Measurements from ENCODE around the gene DCST2.

GRCh38 chr1:155012776-155013602 is 20.6 kb downstream of the DCST2 start:
- TF ChIP-seq EP300 (IDR thresholded peaks at IDR 0.05) (no peak), MAFK (IDR thresholded peaks at IDR 0.05; ENCODE audit: partially characterized antibody) (no peak), CTCF (IDR thresholded peaks at IDR 0.05) (no peak), POLR2AphosphoS2 (conservative IDR thresholded peaks at IDR 0.05; ENCODE audit: low read length) (no peak), TP53 (CRISPR knock-in tag; IDR thresholded peaks at IDR 0.05) (no peak), MYC (IDR thresholded peaks at IDR 0.05; ENCODE audit: borderline replicate concordance, low read length) (no peak), RFX5 (IDR thresholded peaks at IDR 0.05) (no peak), USF2 (IDR thresholded peaks at IDR 0.05) (no peak), NFE2L2 (conservative IDR thresholded peaks at IDR 0.05; ENCODE audit: low read length) (no peak), CEBPB (IDR thresholded peaks at IDR 0.05) (no peak), RARB (CRISPR knock-in tag; IDR thresholded peaks at IDR 0.05) (no peak), ZFP36 (IDR thresholded peaks at IDR 0.05; ENCODE audit: borderline replicate concordance, partially characterized antibody) (no peak)

All from A549 (cell line).